Peyer's patch (tissue), 4 donors: ENCODE results near the gene CTF1.

Experiments
- CTCF ChIP-seq, 6 experiments: fragments of 450-650 bp in 4 of 6; fragments of 200-600 bp in 2 of 6; sonication (generic) in 1 of 6; IDR thresholded peaks; one replicate each; pipeline ENCODE4 v1.5.1; 2017 to 2019; ENCODE audit warnings: antibody characterized with exemption in 6 of 6, mild to moderate bottlenecking in 3 of 6, moderate library complexity in 1 of 6
- POLR2A ChIP-seq, 2 donors: fragments of 450-650 bp; IDR thresholded peaks; one replicate each; pipeline ENCODE4 v1.5.1; 2017; ENCODE audit warnings: antibody characterized with exemption in 2 of 2, mild to moderate bottlenecking in 2 of 2, moderate library complexity in 2 of 2

DNA sequence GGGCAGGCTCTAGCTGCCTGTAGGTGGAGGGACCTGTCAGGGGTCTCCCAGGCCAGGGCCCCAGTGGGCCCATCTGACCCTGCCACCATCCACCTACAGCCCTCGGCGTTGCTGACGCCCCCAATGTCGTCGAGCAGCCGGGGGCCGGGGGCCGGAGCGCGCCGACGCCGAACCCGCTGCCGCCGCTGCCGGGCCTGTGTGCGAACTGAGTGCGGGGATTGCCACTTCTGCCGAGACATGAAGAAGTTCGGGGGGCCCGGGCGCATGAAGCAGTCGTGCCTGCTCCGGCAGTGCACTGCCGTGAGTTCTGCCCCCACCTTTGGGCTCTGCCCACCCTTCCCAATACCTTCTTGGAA, 29.2 kb downstream of the CTF1 start:
- TF ChIP-seq CTCF (IDR thresholded peaks at IDR 0.05) = no peak
- no peak for TF ChIP-seq POLR2A (IDR thresholded peaks at IDR 0.05)
